GM19099 (cell line): ENCODE data around the gene HLCS.

Experiments
- POLR2A ChIP-seq: IDR thresholded peaks from 3 replicates; pipeline ENCODE4 v1.6.1; 2011; ENCODE audit warnings: low read depth; ENCODE audit not compliant: insufficient read length; ENCODE audit errors: extremely low read depth

Gene HLCS

GRCh38 chr21:36988536-36988935 lies 22.1 kb upstream of the HLCS start:
- TF ChIP-seq POLR2A, result no peak

- TF ChIP-seq POLR2A, result no peak
Measured at GRCh38 chr21:36987845-36988244, 21.4 kb upstream of the HLCS start.

GRCh38 chr21:36985751-36986594 lies 19.5 kb upstream of the HLCS start:
- TF ChIP-seq POLR2A, result no peak

- no peak for TF ChIP-seq POLR2A
Measured at GRCh38 chr21:36981977-36982700, 15.7 kb upstream of the HLCS start.

GRCh38 chr21:36981049-36981391 lies 14.6 kb upstream of the HLCS start:
- TF ChIP-seq POLR2A, result no peak

GRCh38 chr21:36980280-36981048 lies 14.0 kb upstream of the HLCS start:
- TF ChIP-seq POLR2A, result no peak

- TF ChIP-seq POLR2A, result no peak
Measured at GRCh38 chr21:36976882-36977651, 10.6 kb upstream of the HLCS start.

GRCh38 chr21:36976228-36976861 lies 9.9 kb upstream of the HLCS start:
- TF ChIP-seq POLR2A, result no peak

GRCh38 chr21:36974851-36975192 lies 8.4 kb upstream of the HLCS start:
- TF ChIP-seq POLR2A, result no peak

- TF ChIP-seq POLR2A, result no peak
Measured at GRCh38 chr21:36973986-36974850, 7.7 kb upstream of the HLCS start.

- TF ChIP-seq POLR2A, result no peak
Measured at GRCh38 chr21:36968976-36969375, 2.5 kb upstream of the HLCS start.

GRCh38 chr21:36968414-36968813 lies 1.9 kb upstream of the HLCS start:
- no peak for TF ChIP-seq POLR2A
